Measurements from ENCODE around the gene ADGRD1. TPM values are rescaled to one million over a fixed set of nuclear protein-coding genes. Genes with fewer than 3 reads are reported as not detected.
"Not testable (repeated sequence)": the region's sequence is repeated elsewhere in the genome, so short reads cannot be mapped to it uniquely, and the experiment has no call there.

ADGRD1 gene
- total RNA-seq, 1 experiment from 2014 or later = 0.97 TPM

DNA sequence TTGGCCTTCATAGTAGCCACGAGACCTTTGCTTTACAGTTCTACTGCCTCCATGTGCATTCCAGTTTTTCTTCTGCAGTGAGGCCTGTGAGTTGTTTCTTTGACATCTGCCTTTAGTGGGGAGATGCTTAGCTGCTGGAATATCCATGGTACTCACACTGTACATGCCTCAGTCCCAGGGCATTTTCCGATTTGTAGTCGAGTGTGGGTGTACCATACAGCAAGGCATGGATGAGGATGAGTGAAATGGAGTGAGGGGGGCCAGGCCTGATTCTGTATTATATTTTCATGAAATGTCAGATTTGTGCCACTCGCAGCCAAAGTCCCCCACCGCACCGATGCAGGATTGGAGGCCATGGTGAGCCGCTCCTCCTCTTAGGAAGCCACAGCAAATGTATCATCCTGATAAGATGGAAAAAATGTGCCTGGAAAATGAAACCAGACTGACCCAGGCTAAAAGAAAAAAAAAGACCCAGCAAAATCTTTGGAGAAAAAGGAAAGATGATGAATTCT, 173.0 kb downstream of the ADGRD1 start:
- DNase-seq = peak; percentile 9
- no peaks in the 10 kb centered on the region for H3K27me3 ChIP-seq (ENCODE audit: control insufficient read depth, insufficient read depth, low read length)
- no peaks in the 10 kb centered on the region for H3K36me3 ChIP-seq (replicated peaks; ENCODE audit: control insufficient read depth, insufficient read depth, low read length)
- no peak overlapping the region for H3K4me3 ChIP-seq (ENCODE audit: insufficient read depth, low read depth, low read length)

DNA sequence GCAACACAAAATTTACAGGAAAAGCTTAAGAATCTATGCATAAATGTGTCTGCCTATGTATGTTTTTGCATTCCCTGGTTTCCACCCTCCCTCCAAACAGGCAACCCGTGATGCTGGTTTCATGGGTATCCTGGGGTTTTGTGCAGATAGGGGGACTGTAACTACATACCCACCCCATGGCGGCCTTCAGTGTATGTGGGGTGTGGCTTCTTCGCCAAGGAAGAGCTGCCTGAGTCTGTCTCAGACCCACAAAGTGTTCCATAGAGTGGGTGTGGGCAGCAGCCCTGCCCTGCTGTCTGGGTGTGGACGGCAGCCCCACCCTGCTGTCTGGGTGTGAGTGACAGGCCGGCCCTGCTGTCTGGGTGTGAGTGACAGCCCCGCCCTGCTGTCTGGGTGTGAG, 174.8 kb downstream of the ADGRD1 start:
- no peak for DNase-seq
- Histone ChIP-seq H3K4me3 (ENCODE audit: insufficient read depth, low read depth, low read length) (no peak overlapping the region), H3K36me3 (replicated peaks; ENCODE audit: control insufficient read depth, insufficient read depth, low read length) (no peaks in the 10 kb centered on the region), H3K27me3 (ENCODE audit: control insufficient read depth, insufficient read depth, low read length) (no peaks in the 10 kb centered on the region)

DNA sequence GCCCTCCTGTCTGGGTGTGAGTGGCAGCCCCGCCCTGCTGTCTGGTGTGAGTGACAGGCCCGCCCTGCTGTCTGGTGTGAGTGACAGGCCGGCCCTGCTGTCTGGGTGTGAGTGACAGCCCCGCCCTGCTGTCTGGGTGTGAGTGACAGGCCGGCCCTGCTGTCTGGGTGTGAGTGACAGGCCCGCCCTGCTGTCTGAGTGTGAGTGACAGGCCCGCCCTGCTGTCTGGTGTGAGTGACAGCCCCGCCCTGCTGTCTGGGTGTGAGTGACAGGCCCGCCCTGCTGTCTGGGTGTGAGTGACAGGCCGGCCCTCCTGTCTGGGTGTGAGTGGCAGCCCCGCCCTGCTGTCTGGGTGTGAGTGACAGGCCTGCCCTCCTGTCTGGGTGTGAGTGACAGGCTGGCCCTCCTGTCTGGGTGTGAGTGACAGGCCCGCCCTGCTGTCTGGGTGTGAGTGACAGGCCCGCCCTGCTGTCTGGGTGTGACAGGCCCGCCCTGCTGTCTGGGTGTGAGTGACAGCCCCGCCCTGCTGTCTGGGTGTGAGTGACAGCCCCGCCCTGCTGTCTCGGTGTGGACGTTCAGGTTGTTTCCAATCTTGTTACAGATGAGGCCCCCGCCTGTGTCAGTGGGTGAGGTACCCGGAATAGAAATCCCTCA, 175.4 kb downstream of the ADGRD1 start:
- not testable (repeated sequence) for H3K4me3 ChIP-seq (ENCODE audit: insufficient read depth, low read depth, low read length); H3K36me3 ChIP-seq (replicated peaks; ENCODE audit: control insufficient read depth, insufficient read depth, low read length); DNase-seq; H3K27me3 ChIP-seq (ENCODE audit: control insufficient read depth, insufficient read depth, low read length)

DNA sequence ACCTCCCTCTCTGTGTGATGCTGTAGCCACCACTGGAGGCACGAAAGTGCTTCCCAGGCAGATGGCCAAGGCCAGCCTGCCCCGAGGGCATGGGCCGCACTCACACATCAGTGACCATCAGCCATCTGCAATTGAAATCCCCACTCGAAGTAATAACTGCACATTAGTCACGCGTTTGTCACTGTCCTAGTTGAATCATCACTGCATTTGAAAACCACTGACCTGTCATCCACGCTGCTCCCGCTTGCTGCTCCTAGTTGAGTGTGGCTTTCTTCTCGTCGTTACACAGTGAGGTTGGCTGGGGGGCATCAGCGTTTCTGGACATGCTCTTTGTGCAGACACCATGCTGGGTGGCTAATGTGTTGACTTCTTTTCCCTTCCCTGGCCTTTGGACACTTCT, 176.1 kb downstream of the ADGRD1 start:
- Histone ChIP-seq H3K4me3 (ENCODE audit: insufficient read depth, low read depth, low read length) (no peak overlapping the region), H3K27me3 (ENCODE audit: control insufficient read depth, insufficient read depth, low read length) (no peaks in the 10 kb centered on the region), H3K36me3 (replicated peaks; ENCODE audit: control insufficient read depth, insufficient read depth, low read length) (no peaks in the 10 kb centered on the region)
- no peak for DNase-seq

DNA sequence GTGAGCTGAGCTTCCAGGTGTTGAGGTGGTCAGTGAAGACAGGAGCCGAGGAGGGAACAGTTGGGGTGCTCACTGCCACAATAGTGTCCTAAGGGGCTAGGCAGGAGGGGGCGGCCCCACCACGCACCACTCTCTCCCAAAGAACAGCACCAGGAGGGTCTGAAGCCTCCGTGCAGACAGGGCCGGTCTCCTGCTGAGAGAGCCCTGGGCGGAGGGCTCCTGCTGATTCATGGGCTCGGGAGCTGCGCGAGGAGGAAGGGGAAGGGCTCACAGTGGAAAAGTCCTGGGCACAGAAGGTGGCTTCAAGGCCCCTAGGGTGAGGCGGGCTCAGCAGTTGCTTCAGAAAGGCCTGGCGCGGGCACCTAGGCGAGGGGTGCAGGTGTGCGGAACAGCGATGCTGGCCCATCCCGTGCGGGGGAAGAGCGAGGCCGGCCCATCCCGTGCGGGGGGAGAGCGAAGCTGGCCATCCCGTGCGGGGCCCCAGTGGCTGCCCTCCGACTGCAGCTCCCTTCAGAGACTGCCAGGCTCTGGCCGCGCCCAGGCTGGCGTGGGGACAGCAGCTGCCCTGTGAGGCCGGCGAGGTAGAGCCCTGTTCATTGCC, 176.7 kb downstream of the ADGRD1 start:
- no peak for DNase-seq
- no peak overlapping the region for H3K4me3 ChIP-seq (ENCODE audit: insufficient read depth, low read depth, low read length)
- no peaks in the 10 kb centered on the region for H3K27me3 ChIP-seq (ENCODE audit: control insufficient read depth, insufficient read depth, low read length)
- no peaks in the 10 kb centered on the region for H3K36me3 ChIP-seq (replicated peaks; ENCODE audit: control insufficient read depth, insufficient read depth, low read length)

DNA sequence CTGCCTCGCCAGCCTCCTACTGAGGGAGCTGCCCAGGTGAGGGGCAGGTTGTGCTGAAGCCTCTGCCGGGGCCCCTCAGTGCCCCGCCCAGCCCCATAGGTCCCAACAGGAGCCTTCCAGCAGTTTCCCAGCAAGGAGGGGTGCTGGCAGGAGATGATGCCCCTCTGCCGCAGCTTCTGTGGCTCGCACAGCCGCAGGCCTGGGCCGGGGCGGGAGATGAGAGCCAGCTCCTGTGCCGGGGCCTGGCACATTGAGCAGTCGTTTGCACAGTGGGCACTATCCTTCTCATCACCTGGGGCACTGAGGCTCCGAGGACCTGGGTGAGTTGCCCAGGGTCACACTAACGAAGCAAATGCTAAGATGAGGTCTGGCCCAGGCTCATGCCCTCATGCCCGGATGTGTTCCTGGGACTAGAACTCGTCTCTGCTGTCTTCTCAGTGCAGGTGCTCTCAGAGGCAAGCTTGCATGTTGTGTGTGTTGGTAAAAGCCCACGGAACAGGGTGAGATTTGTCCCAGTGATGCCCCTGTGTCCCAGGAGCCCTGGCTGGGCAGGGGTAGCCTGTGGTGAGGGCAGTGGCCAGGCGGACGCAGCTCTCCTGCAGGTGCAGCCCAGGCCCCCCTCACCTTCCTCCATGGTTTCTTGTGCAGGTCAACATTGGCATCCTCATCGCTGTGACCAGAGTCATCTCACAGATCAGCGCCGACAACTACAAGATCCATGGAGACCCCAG, 177.5 kb downstream of the ADGRD1 start:
- Histone ChIP-seq H3K36me3 (replicated peaks; ENCODE audit: control insufficient read depth, insufficient read depth, low read length) (no peaks in the 10 kb centered on the region), H3K27me3 (ENCODE audit: control insufficient read depth, insufficient read depth, low read length) (no peaks in the 10 kb centered on the region), H3K4me3 (ENCODE audit: insufficient read depth, low read depth, low read length) (no peak overlapping the region)
- DNase-seq = no peak

DNA sequence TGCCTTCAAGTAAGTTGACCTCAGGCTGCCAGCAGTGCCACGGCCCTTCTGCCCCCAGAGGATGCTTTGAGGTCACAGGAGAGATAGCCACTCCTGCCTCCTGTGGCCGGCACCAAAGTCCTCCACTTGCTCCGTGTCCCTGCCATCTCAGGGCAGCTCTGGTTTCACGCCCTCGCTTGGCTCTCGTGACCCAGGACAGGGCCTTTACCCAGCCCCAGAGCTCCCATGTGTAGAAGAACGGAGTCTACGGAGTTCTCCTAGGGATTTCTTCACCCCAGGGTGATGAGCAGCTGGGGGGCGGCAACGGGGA, 178.1 kb downstream of the ADGRD1 start:
- Histone ChIP-seq H3K4me3 (ENCODE audit: insufficient read depth, low read depth, low read length) (no peak overlapping the region), H3K36me3 (replicated peaks; ENCODE audit: control insufficient read depth, insufficient read depth, low read length) (no peaks in the 10 kb centered on the region), H3K27me3 (ENCODE audit: control insufficient read depth, insufficient read depth, low read length) (no peaks in the 10 kb centered on the region)
- peak; percentile 53 for DNase-seq

DNA sequence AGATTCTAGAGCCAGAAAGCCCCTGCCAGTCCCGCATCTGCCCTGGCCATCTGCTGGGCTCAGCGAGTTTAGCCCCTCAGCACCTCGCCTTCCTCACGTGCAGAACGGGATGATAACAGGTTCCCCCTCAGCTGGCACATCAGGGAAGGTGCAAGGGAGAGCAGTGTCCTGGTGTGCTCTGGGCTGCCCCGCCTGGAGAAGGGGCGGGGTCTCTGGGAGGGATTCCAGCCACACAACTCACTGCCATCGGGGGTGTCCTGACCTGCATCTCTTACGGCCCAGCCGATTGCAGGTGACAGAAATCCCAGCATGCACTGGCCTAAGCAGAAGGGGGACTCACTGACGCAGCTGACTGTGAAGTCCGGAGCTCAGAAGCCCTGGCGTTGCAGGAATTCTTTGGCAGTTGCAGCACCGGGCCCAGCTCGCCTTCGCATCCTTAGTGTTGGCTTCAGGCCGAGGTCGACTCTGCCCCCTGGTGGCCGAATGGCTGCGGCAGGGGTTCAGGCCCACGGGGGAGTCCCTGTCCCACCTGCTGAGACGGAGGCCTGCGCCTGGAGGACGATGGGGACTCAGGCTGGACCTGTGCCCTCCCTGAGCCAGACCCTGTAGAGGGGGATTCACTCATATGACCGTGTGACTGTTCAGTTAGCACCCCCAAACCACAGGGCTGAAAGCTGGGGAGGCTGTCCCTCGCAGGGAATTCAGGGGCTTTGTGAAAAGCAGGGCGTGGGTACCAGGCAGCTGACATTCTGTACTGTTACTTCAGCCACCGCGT, 178.6 kb downstream of the ADGRD1 start:
- H3K27me3 ChIP-seq (ENCODE audit: control insufficient read depth, insufficient read depth, low read length) = no peaks in the 10 kb centered on the region
- H3K36me3 ChIP-seq (replicated peaks; ENCODE audit: control insufficient read depth, insufficient read depth, low read length) = no peaks in the 10 kb centered on the region
- H3K4me3 ChIP-seq (ENCODE audit: insufficient read depth, low read depth, low read length) = peak overlapping the region; percentile 12; the same call in 1 of the 2 replicates
- peak; percentile 95 for DNase-seq

DNA sequence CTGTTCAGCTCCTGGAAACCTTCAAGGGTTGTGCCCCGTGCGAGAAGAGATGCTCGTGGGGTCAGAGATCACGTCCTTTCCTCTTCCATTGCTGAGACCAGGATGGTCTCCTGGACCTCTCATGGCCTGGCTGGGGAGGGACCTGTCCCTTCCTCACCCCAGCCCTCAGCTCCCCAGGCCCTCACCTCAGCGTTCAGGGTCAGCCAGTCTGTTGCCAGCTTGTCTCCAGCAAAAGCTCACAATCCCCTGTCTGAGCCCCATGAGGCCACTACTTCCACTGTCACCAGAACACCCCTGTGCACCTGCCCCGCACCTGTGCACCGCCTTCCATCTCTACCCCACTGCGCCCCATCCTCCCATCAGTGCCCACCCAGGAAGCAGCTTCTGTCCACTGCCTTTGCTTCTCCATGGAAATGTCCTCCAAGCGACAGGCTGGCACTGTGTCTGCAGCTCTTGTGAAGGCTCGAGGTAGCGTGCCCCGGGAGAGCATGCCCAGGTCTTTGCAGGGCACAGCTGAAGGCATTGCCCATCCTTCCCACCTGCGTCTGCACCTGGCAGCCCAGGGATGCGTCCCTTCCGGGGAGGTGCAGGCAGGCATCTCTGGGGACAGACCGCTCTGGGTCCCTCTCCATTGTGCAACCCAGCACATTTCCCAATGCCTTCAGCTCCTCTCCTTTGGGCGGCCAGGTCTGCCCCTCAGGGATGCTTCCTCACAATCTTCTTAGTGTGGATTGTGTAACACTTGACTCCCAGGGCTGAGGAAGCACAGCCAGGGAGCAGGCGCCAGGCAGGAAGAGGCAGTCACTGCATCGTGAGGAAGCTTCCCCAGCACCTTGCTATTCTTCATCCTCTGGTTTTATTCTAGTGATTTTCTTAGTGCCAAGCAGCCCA, 179.6 kb downstream of the ADGRD1 start:
- H3K36me3 ChIP-seq (replicated peaks; ENCODE audit: control insufficient read depth, insufficient read depth, low read length) = no peaks in the 10 kb centered on the region

DNA sequence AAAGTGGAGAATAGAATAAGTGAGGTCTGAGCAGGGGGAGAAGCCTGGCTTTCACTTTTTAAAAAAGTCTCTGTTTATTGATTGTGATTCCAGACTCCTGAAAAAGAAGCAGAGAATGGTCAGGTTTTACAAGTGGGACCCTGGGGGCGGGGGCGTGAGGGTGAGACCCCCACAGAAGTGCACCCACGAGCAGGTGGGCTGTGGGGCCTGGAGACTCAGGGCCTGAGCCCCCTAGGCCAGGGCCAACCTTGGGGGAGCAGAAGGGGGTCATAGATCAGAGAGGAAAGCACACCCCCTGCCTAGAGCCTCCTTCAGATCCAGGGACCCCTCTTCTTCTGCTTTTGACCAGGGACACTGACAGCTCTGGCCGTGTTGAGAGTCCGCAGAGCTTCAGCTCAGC, 180.3 kb downstream of the ADGRD1 start:
- no peaks in the 10 kb centered on the region for H3K36me3 ChIP-seq (replicated peaks; ENCODE audit: control insufficient read depth, insufficient read depth, low read length)
- H3K4me3 ChIP-seq (ENCODE audit: insufficient read depth, low read depth, low read length) = no peak overlapping the region
- DNase-seq = no peak
- no peaks in the 10 kb centered on the region for H3K27me3 ChIP-seq (ENCODE audit: control insufficient read depth, insufficient read depth, low read length)

More for the DNA sequence above, 179.6 kb downstream of the ADGRD1 start:
- H3K4me3 ChIP-seq (ENCODE audit: insufficient read depth, low read depth, low read length) = no peak overlapping the region
- no peak for DNase-seq
- H3K27me3 ChIP-seq (ENCODE audit: control insufficient read depth, insufficient read depth, low read length) = no peaks in the 10 kb centered on the region

DNA sequence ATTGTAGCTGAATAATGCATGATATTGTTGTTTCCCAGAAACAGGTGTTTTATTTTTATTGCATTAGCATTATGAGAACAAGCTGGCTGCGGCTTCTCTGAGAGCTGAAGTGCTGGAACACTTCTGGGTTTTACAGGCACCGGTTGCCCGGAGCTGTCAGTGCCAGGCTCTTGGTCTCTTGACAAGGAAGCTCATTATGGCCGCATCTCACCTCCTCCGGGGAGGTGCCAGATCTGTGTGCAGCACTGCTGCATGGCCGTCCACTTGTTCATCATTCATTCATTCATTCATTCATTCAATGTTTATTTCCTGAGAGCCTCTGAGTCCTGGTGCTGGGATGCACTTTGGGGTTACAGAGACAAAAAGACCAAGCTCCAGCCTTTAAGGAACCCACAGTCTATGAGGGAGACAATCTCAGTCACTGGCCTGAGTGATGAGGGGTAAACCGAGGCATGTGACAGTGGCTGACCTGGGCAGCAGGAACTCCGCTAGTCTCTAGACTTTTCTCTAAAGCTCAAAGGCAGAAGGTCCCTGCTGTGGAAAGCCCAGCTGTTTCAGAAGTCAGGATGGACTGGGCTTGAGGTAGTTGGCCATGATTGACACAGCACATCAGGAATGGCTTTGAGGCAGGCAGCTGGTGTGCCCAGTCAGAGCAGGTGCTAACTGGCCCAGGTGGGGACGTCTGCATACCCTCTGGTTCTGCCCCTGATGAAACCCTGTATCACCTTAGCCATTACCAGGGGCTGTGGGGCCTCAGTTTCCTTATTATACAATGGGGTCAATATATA, 181.0 kb downstream of the ADGRD1 start:
- Histone ChIP-seq H3K4me3 (ENCODE audit: insufficient read depth, low read depth, low read length) (no peak overlapping the region), H3K36me3 (replicated peaks; ENCODE audit: control insufficient read depth, insufficient read depth, low read length) (no peaks in the 10 kb centered on the region), H3K27me3 (ENCODE audit: control insufficient read depth, insufficient read depth, low read length) (no peaks in the 10 kb centered on the region)
- no peak for DNase-seq

DNA sequence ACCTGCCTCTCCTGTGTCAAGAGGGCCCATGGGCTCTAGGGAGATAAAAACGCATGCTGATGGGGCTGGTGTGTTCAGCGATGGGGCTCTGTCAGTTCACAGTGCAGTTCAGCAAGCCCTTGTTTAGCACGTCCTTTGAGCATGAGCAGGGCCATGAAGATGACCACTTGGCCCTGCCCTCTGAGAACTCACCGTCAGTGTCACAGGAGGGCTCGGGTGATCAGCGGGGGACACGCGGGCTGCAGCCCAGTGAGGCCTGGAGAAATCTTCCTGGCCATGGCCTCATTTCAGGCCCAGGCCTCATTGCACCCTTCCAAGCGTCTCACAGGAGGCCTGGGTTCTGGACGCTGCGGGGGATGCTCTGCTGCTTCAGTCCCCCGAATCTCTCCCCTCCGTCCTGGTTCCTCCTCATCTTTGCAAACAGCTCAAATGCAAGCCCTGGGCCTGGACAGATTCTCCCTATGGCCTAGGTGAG, 181.6 kb downstream of the ADGRD1 start:
- H3K27me3 ChIP-seq (ENCODE audit: control insufficient read depth, insufficient read depth, low read length) = no peaks in the 10 kb centered on the region
- no peaks in the 10 kb centered on the region for H3K36me3 ChIP-seq (replicated peaks; ENCODE audit: control insufficient read depth, insufficient read depth, low read length)
- no peak for DNase-seq
- H3K4me3 ChIP-seq (ENCODE audit: insufficient read depth, low read depth, low read length) = no peak overlapping the region

DNA sequence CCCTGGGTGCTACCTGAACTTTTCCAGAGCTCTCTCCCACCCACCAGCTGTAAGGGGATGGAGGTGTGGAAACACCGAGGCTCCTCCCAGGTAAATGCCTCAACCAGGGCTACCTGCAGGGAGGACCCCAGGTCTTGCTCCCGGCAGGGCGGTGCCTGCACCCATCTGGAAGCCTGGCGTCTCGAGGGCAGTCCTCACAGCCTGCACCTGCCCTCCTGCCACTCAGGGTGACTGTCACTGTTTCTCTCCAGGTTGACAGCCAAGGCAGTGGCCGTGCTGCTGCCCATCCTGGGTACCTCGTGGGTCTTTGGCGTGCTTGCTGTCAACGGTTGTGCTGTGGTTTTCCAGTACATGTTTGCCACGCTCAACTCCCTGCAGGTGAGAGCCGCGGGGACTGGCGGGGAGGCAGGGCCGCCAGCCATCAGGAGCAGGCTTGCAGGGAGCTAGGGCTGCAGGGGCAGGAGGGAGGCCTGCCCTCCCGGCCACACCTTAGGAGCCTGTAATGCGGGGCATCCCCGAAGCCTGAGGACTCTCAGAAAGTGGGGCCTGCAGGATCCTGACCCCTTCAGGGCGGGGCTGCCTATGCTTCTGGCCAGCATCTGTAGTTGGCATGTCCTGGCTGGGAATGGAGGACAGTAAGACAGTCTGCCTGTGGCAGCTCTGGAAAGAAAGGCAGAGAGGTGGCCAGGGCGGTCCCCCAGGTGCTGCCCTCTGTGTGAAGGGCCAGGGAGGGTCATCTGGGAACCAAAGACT, 182.3 kb downstream of the ADGRD1 start:
- Histone ChIP-seq H3K27me3 (ENCODE audit: control insufficient read depth, insufficient read depth, low read length) (no peaks in the 10 kb centered on the region), H3K4me3 (ENCODE audit: insufficient read depth, low read depth, low read length) (no peak overlapping the region), H3K36me3 (replicated peaks; ENCODE audit: control insufficient read depth, insufficient read depth, low read length) (no peaks in the 10 kb centered on the region)
- peak; percentile 51 for DNase-seq
